Astrocyte (in vitro differentiated cells and primary cell): ENCODE data around the gene GGT1. TPM values are rescaled to one million over a fixed set of nuclear protein-coding genes. Genes with fewer than 3 reads are reported as not detected.

ENCODE experiments used
- DNase-seq: peaks from one replicate; pipeline ENCODE4 v3.0.0-alpha.2; 2010; ENCODE audit warnings: low read depth
- FAIRE-seq: peaks from 2 replicates; lab custom pipeline; 2011; peaks lifted over from hg19 to GRCh38; lab: Jason Lieb, UNC
- H2AFZ ChIP-seq: 2 replicates; pipeline ENCODE4 v1.6.0; 2012; ENCODE audit warnings: low read depth, low read length, inconsistent platforms
- H3K27ac ChIP-seq: 2 replicates; pipeline ENCODE4 v1.5.1; 2011; ENCODE audit warnings: low read depth, low read length, inconsistent platforms
- H3K27me3 ChIP-seq: 2 replicates; pipeline ENCODE4 v1.6.0; 2011; ENCODE audit warnings: low read length, inconsistent platforms; ENCODE audit not compliant: insufficient read depth
- H3K36me3 ChIP-seq: 2 replicates; pipeline ENCODE4 v1.5.1; 2011; ENCODE audit warnings: low read length, inconsistent platforms; ENCODE audit not compliant: insufficient read depth
- H3K4me1 ChIP-seq: 2 replicates; pipeline ENCODE4 v1.5.1; 2011; ENCODE audit warnings: low read length, inconsistent platforms; ENCODE audit not compliant: insufficient read depth
- H3K4me2 ChIP-seq: 2 replicates; pipeline ENCODE4 v1.6.0; 2012; ENCODE audit warnings: low read length, inconsistent platforms
- H3K4me3 ChIP-seq: 2 replicates; pipeline ENCODE4 v1.5.1; 2011; ENCODE audit warnings: low read depth, mild to moderate bottlenecking, low read length, inconsistent platforms; ENCODE audit not compliant: insufficient read depth
- H3K79me2 ChIP-seq: 2 replicates; pipeline ENCODE4 v1.6.0; 2012; ENCODE audit warnings: mild to moderate bottlenecking, low read length, inconsistent platforms; ENCODE audit not compliant: insufficient read depth
- H3K9ac ChIP-seq: 2 replicates; pipeline ENCODE4 v1.6.0; 2012; ENCODE audit warnings: mild to moderate bottlenecking, low read length, inconsistent platforms
- H3K9me3 ChIP-seq: 2 replicates; pipeline ENCODE4 v1.5.1; 2012; ENCODE audit warnings: low read depth, mild to moderate bottlenecking, low read length, inconsistent platforms; ENCODE audit not compliant: insufficient read depth
- H4K20me1 ChIP-seq: 2 replicates; pipeline ENCODE4 v1.6.0; 2012; ENCODE audit warnings: low read length, inconsistent platforms; ENCODE audit not compliant: insufficient read depth
- H3K27ac Mint-ChIP-seq: one replicate; pipeline ENCODE4 v1.8.0; 2021; ENCODE audit warnings: mild to moderate bottlenecking, mixed read lengths; ENCODE audit not compliant: unreplicated experiment
- H3K27me3 Mint-ChIP-seq: one replicate; pipeline ENCODE4 v1.8.0; 2021; ENCODE audit warnings: low read depth, mixed read lengths; ENCODE audit not compliant: unreplicated experiment
- H3K36me3 Mint-ChIP-seq: one replicate; pipeline ENCODE4 v1.8.0; 2021; ENCODE audit warnings: low read depth, mixed read lengths; ENCODE audit not compliant: unreplicated experiment
- H3K4me1 Mint-ChIP-seq: one replicate; pipeline ENCODE4 v1.8.0; 2021; ENCODE audit warnings: low read depth, mixed read lengths; ENCODE audit not compliant: unreplicated experiment
- H3K4me3 Mint-ChIP-seq: one replicate; pipeline ENCODE4 v1.8.0; 2021; ENCODE audit warnings: mild to moderate bottlenecking, moderate library complexity, mixed read lengths; ENCODE audit not compliant: unreplicated experiment
- H3K9me3 Mint-ChIP-seq: one replicate; pipeline ENCODE4 v1.8.0; 2021; ENCODE audit warnings: mild to moderate bottlenecking, mixed read lengths; ENCODE audit not compliant: unreplicated experiment
- EZH2 ChIP-seq: IDR thresholded peaks from 2 replicates; pipeline ENCODE4 v1.6.1; 2012; ENCODE audit warnings: mild to moderate bottlenecking, low read length, inconsistent platforms; ENCODE audit not compliant: insufficient read depth
- total RNA-seq: library from RNA; stranded (reverse); gene quantifications from 2 replicates; pipeline ENCODE4 v1.2.1, GENCODE V29; 2021
- TF ChIP-seq, protein P1 (sequence below): IDR thresholded peaks from 2 replicates; pipeline ENCODE4 v1.5.1; 2011; ENCODE audit warnings: low read depth, mild to moderate bottlenecking, inconsistent platforms, low read length, moderate library complexity; ENCODE audit not compliant: insufficient read depth

GGT1 gene
- total RNA-seq, 1 donor from 2014 or later = 2.9 TPM

DNA sequence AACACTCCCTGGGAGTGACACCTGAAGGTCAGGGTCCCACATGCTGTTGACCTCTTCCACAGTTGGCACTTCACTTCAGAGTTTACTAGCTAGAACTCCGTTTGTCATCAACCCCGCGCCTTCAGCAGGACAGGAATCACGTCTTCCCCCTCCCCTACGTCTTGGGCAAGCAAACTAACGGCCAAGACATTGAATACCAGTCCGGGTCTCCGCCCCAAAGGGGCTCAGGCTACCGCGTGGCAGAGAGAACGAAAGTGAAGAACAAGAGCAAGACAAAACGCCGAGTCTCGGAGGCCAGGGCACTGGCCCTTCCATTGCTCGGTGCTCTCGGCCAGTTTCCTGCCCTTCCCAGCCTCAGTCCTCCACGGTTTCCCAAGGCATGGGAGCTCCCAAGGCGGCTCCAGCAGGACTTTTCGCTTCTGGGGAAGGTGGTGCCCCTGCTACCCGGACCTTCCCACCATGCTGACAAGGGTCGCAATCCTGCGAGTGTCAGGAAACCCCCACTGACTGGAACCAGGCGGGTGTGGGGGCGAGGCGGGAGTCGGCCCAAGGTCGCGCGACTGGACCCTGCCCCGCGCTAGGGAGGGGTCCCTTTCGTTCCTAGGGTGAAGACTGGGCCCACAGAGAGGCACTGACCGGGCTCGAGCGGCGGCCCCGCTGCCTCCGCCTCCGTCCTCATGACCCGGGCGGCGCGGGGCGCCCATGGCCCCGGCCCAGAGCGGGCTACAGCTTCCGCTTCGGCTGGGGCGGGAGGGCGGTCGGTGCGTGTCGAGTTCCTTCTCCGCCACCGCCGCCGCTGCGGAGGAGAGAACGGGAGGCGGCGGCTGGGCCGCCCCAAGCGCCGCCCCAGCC, 48.5 kb upstream of the GGT1 start, which contains the start of gene GUCD1:
GUCD1 (minus strand) TSS at position 826 of the 852 bp plus-strand sequence; CDS start at position 679, 147 bp downstream.
- H3K36me3 ChIP-seq = peaks cover 22% of the 10 kb centered on the region
- DNase-seq = peak; percentile 29
- no peak for FAIRE-seq

DNA sequence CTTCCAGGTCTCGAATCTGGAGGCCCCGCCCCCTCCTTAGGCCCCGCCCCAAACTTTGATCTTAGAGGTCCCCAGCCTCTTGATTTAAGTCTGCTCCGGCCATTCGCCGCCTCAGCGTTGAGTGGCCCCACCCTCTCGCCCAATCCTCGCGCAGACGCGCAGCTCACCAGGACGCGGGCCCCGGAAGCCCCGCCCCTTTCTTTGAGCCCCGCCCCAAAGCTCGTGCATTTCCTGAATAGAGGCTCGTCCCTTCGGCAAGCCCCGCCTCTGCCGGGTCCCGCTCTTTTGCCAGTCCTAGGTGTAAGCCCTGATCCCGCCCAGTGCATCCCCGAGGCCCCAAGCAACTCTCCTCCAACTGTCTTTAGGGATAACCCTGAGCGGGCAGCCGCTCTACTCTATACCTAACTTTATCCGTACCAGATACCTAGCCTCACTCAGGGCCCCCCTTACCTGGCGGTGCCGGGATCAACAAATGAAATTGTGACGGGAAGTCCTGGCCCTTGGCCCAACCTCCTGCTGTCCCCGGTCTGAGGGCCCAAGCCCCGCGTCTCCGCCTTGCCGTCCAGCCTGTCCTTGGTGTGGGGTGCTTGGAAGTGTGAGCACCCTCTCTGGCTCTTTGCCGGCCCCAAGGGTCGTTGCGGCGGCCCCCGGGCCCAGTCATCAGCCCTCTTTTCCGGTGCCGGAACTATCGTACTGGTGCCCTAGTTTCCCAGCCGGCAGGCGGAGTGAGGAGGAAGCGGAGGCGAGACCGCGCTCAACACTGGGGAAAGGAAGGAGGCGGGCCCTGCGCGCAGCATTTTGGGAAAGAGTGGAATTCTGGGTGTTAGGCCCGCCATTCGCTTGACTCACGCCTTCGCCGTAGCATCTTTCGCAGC, 47.6 kb upstream of the GGT1 start, which contains the start of gene SNRPD3:
SNRPD3 (plus strand) TSS at position 835 of the 875 bp plus-strand sequence. CDS start 1,676 bp downstream, outside the sequence.
- peak within 1 kb of the TSS; percentile 95 for H3K4me2 ChIP-seq
- DNase-seq = peak; percentile 94
- H3K4me3 ChIP-seq = peak within 1 kb of the TSS; percentile 97
- Mint-ChIP-seq H3K36me3 (peaks cover 6% of the 10 kb centered on the region), H3K27ac (peak within 1 kb of the TSS; percentile 93), H3K27me3 (no peaks in the 10 kb centered on the region), H3K9me3 (no peaks in the 10 kb centered on the region), H3K4me1 (peaks cover 23% of the 10 kb centered on the region), H3K4me3 (peak within 1 kb of the TSS; percentile 98)
- peaks cover 87% of the 10 kb centered on the region for H3K79me2 ChIP-seq
- H3K9ac ChIP-seq = peak within 1 kb of the TSS; percentile 98
- H4K20me1 ChIP-seq = peaks cover 60% of the 10 kb centered on the region
- H3K36me3 ChIP-seq = peaks cover 22% of the 10 kb centered on the region
- H2AFZ ChIP-seq = peak within 1 kb of the TSS; percentile 88
- no peaks in the 10 kb centered on the region for H3K27me3 ChIP-seq
- no peak for FAIRE-seq
- peaks cover 23% of the 10 kb centered on the region for H3K4me1 ChIP-seq
- no peaks in the 10 kb centered on the region for H3K9me3 ChIP-seq
- peak within 1 kb of the TSS; percentile 89 for H3K27ac ChIP-seq
- TF ChIP-seq, protein P1, sequence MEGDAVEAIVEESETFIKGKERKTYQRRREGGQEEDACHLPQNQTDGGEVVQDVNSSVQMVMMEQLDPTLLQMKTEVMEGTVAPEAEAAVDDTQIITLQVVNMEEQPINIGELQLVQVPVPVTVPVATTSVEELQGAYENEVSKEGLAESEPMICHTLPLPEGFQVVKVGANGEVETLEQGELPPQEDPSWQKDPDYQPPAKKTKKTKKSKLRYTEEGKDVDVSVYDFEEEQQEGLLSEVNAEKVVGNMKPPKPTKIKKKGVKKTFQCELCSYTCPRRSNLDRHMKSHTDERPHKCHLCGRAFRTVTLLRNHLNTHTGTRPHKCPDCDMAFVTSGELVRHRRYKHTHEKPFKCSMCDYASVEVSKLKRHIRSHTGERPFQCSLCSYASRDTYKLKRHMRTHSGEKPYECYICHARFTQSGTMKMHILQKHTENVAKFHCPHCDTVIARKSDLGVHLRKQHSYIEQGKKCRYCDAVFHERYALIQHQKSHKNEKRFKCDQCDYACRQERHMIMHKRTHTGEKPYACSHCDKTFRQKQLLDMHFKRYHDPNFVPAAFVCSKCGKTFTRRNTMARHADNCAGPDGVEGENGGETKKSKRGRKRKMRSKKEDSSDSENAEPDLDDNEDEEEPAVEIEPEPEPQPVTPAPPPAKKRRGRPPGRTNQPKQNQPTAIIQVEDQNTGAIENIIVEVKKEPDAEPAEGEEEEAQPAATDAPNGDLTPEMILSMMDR = no peak
- no peak for TF ChIP-seq EZH2

More for the DNA sequence above, 48.5 kb upstream of the GGT1 start, which contains the start of gene GUCD1:
- Histone ChIP-seq H3K4me2 (peak within 1 kb of the TSS; percentile 95), H2AFZ (peak within 1 kb of the TSS; percentile 88), H3K27me3 (no peaks in the 10 kb centered on the region), H3K9me3 (no peaks in the 10 kb centered on the region), H4K20me1 (peaks cover 66% of the 10 kb centered on the region), H3K79me2 (peaks cover 90% of the 10 kb centered on the region), H3K4me3 (peak within 1 kb of the TSS; percentile 97), H3K4me1 (peaks cover 23% of the 10 kb centered on the region), H3K27ac (peak within 1 kb of the TSS; percentile 89), H3K9ac (peak within 1 kb of the TSS; percentile 98)
- peak within 1 kb of the TSS; percentile 98 for H3K4me3 Mint-ChIP-seq
- TF ChIP-seq EZH2 = no peak
- TF ChIP-seq, protein P1 = no peak
- no peaks in the 10 kb centered on the region for H3K27me3 Mint-ChIP-seq
- H3K9me3 Mint-ChIP-seq = no peaks in the 10 kb centered on the region
- H3K4me1 Mint-ChIP-seq = peaks cover 27% of the 10 kb centered on the region
- peak within 1 kb of the TSS; percentile 93 for H3K27ac Mint-ChIP-seq
- H3K36me3 Mint-ChIP-seq = peaks cover 6% of the 10 kb centered on the region
